ENCODE measurements around the gene EXTL1.

Gene EXTL1

DNA sequence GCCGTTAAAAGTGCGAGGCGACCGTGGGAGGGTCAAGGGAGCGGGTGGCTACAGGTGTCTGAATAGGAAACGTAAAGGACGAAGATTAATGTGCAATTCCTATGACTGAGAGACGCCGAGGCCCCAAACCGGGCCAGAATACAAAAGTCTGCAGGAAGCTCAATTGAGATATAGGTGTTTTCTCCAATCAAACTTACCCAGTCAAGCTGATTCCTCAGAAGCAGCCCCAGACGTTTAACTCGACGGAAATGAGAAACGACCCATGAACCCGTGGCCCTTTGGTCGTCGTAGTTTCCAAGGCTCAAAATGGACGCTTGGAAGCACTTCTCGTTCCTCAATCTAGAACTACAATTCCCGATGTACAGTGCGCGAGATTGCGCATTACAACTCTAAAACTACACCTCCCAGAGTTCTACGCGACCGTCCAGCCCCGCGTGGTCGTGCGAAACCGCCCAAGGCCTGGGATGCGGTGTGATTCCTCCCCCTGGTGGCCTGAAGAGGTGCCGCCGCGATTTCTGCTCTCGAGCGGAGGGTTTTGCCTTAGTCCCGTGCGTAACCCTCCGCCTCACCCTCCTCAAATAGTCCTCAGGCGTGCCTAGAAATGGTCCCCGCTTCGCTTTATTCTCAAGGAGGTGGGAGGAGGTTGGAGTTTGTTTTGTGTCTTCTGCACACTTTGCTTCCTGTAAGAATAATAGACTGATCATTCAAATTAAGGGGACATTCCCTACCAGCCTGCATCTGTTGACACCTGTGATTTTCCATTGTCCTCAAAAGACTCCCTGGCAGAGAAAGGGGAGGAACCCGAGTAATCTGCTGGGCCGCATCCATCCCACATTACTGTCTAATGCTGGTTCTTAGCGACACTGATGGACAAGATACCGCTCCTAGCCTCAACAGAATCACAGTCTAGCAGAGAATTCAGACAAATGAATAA lies 23.5 kb upstream of the EXTL1 start, which contains the start of gene PAFAH2:
Gene PAFAH2, minus strand, starts transcription at position 236 of the 934 bp plus-strand sequence. CDS start 7,247 bp downstream, outside the sequence.
- DNase-seq, result peak; percentile 99

- no peak for DNase-seq
Observed at GRCh38 chr1:25999041-25999800, 22.4 kb upstream of the EXTL1 start.

DNA sequence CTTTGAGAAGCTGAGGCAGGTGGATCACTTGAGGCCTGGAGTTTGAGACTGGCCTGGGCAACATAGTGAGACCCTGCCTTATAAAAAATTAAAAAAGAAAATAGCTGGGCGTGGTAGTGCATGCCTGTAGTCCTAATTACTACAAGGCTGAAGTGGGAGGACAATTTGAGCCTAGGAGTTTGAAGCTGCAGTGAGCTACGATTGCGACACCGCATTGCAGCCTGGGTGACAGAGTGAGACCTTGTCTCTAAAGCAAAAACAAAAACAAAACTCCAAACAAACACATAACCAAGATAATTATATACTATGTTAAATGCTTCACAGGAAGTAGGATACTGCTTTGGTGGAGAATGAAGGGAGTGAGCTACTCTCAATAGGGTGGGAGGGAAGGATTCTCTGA lies 18.3 kb upstream of the EXTL1 start:
- no peak for DNase-seq

GRCh38 chr1:26003756-26004155 lies 17.8 kb upstream of the EXTL1 start:
- no peak for DNase-seq

GRCh38 chr1:26005434-26006105 lies 16.0 kb upstream of the EXTL1 start:
- no peak for DNase-seq

DNA sequence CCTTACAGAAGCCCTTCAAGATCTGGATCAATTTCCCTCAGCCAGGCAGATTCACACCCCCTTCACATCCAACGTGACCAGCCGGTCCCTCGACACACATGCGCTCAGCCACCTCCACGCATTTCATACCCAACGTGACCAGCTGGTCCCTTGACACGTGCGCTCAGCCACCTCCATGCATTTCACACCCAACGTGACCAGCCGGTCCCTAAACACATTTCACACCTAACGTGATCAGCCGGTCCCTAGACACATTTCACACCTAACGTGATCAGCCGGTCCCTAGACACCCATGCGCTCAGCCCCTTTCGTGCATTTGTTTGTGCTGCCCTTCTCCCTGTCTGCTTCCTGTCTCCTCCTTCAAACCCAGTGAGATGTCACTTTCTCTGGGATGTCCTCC lies 14.9 kb upstream of the EXTL1 start:
- DNase-seq, result no peak

- DNase-seq, result no peak
Observed at GRCh38 chr1:26009796-26010447, 11.7 kb upstream of the EXTL1 start.

GRCh38 chr1:26010825-26011224 lies 10.8 kb upstream of the EXTL1 start:
- no peak for DNase-seq

GRCh38 chr1:26012864-26013263 lies 8.7 kb upstream of the EXTL1 start:
- no peak for DNase-seq

GRCh38 chr1:26014179-26014578 lies 7.4 kb upstream of the EXTL1 start:
- DNase-seq, result no peak

- DNase-seq, result peak; percentile 75
Observed at GRCh38 chr1:26015358-26015757, 6.2 kb upstream of the EXTL1 start.

DNA sequence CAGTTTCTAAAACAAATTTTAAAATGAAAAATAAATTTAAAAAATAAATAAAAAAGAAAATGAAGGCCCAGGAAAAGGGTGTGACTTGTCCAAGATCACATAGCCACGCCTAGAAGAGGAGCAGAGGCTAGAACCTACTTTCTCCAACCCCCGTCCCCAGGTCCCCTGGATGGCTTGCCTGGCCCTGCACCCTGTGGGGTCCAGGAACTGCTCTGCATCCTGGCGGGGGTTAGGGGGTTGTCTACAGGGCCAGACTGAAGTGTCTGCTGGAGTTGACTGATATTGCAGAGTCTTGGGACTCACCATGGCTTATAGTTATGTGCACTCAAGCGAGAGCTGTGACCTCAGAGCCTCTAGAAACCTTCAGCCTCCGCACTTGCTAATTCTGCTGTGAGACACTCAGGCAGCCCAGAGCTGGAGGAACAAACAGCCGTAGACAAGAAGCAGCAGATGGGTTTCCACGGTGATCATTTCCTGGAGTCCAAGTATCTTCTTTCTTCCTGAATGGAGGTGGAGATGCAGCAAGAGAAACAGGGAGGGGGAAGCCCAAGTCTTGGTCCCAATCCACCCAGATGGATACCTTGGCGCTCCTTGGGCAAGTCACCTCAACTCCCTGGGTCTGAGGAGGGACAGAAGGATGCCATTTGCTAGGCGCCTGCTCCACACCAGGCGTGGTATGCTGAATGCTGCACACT lies 5.2 kb upstream of the EXTL1 start:
- DNase-seq, result no peak

- no peak for DNase-seq
Observed at GRCh38 chr1:26016953-26017545, 4.5 kb upstream of the EXTL1 start.

DNA sequence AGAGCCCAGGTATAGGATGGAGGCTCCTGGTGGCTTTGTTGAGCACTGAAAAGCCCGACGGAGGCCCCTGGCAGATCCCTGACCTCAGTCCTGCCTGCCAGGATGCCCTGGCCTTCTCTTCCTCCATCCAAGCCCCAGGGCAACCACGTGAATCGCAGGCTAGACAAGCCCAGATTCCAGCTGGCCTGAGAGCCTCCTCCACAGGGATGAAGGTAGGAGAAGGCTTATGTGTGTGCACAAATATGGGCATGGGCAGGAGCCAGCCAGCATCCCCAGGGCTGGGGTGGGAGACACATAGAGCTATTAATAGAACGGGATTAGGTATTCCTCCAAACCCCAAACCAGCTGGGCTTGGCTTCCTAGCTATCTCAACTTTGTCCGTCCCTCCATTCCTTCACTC lies 4.0 kb upstream of the EXTL1 start:
- DNase-seq, result peak; percentile 78

- DNase-seq, result peak; percentile 81
Observed at GRCh38 chr1:26019641-26020315, 1.8 kb upstream of the EXTL1 start.

- peak; percentile 56 for DNase-seq
Observed at GRCh38 chr1:26020330-26020768, 1.2 kb upstream of the EXTL1 start.

DNA sequence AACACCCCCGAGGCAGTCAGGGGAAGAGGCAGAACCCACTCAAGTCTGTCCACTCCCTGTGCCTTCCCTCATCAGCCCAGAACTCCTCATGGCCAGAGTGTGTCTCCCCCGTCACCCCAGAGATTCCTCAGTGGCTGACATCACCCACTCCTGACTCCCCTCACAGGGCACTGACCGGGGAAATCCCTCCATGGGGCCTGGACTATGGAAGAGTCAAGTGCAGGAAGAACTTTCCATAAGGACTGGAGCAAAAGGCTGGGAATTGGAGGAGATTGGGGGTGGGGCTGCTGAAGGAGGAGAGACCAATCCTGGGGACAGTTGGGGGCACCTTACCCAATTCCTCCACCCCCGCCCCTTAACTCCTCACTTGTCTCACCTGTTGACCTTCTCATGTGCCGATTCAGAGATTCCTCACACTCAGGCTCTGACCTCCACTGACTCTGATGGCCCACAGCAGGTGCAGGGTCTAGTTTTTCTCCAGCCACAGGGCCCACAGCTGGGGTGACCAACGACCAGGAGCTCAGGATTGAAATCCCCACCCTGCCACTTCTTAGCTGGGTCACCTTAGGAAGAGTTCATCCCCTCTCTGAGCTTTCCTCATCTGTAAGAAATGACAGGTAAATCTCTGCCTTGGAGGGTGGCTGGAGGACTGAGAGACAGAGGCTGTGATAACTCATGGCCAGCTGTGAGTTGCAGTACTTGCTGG lies 481 bp upstream of the EXTL1 start:
- DNase-seq, result no peak

DNA sequence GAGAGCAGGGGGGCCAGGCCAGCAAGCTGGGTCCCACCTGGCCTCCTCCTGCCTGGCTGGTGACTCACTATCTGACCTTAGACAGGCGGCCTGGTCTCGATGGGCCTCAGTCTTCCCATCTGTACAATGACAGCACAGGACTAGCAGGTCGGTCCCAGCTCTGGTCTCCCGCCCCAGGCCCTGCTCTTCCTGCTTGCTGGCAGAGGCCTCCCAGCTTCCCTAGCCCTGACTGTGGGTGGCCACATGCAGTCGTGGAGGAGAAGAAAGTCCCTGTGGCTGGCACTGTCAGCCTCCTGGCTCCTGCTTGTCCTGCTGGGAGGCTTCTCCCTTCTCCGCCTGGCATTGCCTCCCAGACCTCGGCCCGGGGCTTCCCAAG lies 817 bp downstream of the EXTL1 start:
- DNase-seq, result no peak

GRCh38 chr1:26023009-26023408 lies 1.4 kb downstream of the EXTL1 start:
- no peak for DNase-seq

DNA sequence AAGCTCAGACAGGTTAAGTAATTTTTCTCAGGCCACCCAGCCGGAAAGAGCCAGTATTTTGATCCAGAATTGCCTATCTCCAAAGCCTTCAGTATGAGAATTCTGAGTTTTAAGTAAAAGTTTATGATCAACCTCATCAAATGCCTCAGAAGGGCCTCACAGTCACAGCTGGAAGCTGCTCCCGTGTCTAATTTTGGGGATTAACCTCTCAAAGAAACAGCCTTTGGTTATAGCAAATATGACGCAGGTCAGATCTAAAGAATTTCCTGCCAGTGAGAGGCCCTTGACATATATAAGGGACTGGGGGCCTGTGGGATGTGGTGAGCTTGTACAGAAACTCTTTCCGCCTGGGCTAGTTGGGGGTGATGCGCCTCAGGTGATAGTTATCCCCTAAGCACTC lies 2.3 kb downstream of the EXTL1 start:
- peak; percentile 46 for DNase-seq

Measured in fibroblast of skin of right quadriceps (primary cell).